Measurements from ENCODE around the gene RAB40A. TPM values are rescaled to one million over a fixed set of nuclear protein-coding genes. Genes with fewer than 3 reads are reported as not detected.

RAB40A gene
- polyA plus RNA-seq, 1 experiment, result 0.22 TPM

DNA sequence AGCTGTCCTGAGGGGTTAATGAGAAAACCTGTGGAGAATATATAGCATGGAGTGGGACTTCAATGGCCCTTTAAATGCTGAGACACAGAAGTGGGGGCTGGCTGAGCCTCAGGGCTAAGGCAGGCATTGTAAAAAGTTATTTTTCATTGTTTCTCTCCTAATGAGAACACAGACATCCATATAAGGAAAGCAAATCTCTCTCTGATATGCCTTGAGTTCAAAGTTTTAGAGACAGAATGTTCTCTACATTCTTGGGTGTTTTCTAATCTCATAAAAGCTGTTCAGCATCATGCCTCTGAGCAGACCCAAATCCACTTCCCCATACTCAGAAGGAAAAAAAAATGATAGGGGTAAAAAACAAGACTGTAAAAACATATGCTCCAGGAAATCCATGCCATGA lies 16.8 kb upstream of the RAB40A start:
- no peak for TF ChIP-seq CTCF (IDR thresholded peaks at IDR 0.05; ENCODE audit: low read depth, low read length)
- Histone ChIP-seq H3K27me3 (ENCODE audit: control insufficient read depth, insufficient read depth, low read length) (no peaks in the 10 kb centered on the region), H3K27ac (ENCODE audit: low read depth, low read length) (no peak overlapping the region), H3K9me3 (ENCODE audit: control insufficient read depth, insufficient read depth, low read length) (no peaks in the 10 kb centered on the region), H3K4me3 (ENCODE audit: low read depth, low read length) (no peak overlapping the region)
- CTCF ChIA-PET, result no interaction called here
- no peak for DNase-seq (ENCODE audit: low read depth, low spot score)
- POLR2A ChIA-PET, result interaction anchor here (1.0 kb wide), 1 partner anchor 151 kb away, joined by 4 read pairs; no protein-coding TSS in a partner anchor

- ChIA-PET CTCF (interaction anchor here (1.8 kb wide), 1 partner anchor 95 kb away, joined by 5 read pairs; no protein-coding TSS in a partner anchor), POLR2A (no interaction called here)
- Histone ChIP-seq H3K27ac (ENCODE audit: low read depth, low read length) (no peak overlapping the region), H3K27me3 (ENCODE audit: control insufficient read depth, insufficient read depth, low read length) (no peaks in the 10 kb centered on the region), H3K9me3 (ENCODE audit: control insufficient read depth, insufficient read depth, low read length) (no peaks in the 10 kb centered on the region), H3K4me3 (ENCODE audit: low read depth, low read length) (no peak overlapping the region)
- no peak for TF ChIP-seq CTCF (IDR thresholded peaks at IDR 0.05; ENCODE audit: low read depth, low read length)
- DNase-seq (ENCODE audit: low read depth, low spot score), result no peak
These were observed 15.9 kb upstream of the RAB40A start for GRCh38 chrX:103535206-103535605.

DNA sequence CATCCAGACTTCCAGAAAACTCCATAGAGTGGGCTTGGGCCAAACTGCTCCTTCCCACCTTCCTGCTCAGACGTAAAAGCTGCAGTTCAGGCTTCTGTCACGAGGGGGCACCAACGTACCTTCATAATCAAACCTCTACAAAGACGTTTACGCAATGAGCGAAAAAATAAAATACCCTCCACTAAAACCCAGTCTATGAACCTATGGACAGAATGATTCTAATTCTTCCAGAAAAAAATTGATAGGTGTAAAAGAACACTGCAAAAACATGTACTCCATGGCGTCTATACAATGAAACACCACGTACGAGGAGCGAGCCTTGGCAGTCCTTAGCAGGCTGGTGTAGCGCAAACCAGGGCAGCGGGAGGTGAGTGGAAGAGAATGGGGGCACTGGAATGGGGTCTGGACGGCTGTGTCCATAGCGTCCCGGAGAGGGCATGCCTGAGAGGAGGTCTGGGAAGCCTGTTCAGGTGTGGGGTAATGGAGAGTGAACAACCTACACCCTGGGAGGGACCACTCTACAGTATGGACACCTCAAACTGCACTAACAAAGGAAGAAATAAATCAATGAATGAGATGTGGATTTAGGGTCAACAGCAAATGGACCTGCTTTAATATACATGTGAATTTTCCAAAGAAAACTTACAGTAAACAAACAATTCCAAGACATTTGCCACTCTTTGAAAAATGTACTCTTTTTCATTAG lies 14.4 kb upstream of the RAB40A start:
- Histone ChIP-seq H3K27me3 (ENCODE audit: control insufficient read depth, insufficient read depth, low read length) (no peaks in the 10 kb centered on the region), H3K9me3 (ENCODE audit: control insufficient read depth, insufficient read depth, low read length) (no peaks in the 10 kb centered on the region), H3K4me3 (ENCODE audit: low read depth, low read length) (no peak overlapping the region), H3K27ac (ENCODE audit: low read depth, low read length) (no peak overlapping the region)
- peak; percentile 69 for TF ChIP-seq CTCF (IDR thresholded peaks at IDR 0.05; ENCODE audit: low read depth, low read length)
- CTCF ChIA-PET, result interaction anchor here (0.7 to 1.8 kb wide), 6 partner anchors 96 to 290 kb away, joined by 3 to 10 read pairs (median 4); partner anchors contain the start of gene TMEM31
- peak; percentile 38 for DNase-seq (ENCODE audit: low read depth, low spot score)
- POLR2A ChIA-PET, result interaction anchor here (1.2 kb wide), 1 partner anchor 96 kb away, joined by 4 read pairs; no protein-coding TSS in a partner anchor

GRCh38 chrX:103531002-103531401 lies 11.7 kb upstream of the RAB40A start:
- CTCF ChIA-PET, result interaction anchor here (1.1 kb wide), 1 partner anchor 242 kb away, joined by 3 read pairs; no protein-coding TSS in a partner anchor
- no peaks in the 10 kb centered on the region for H3K9me3 ChIP-seq (ENCODE audit: control insufficient read depth, insufficient read depth, low read length)
- peak; percentile 44 for DNase-seq (ENCODE audit: low read depth, low spot score)
- H3K27ac ChIP-seq (ENCODE audit: low read depth, low read length), result peak overlapping the region; percentile 85
- H3K4me3 ChIP-seq (ENCODE audit: low read depth, low read length), result no peak overlapping the region
- POLR2A ChIA-PET, result no interaction called here
- TF ChIP-seq CTCF (IDR thresholded peaks at IDR 0.05; ENCODE audit: low read depth, low read length), result no peak
- H3K27me3 ChIP-seq (ENCODE audit: control insufficient read depth, insufficient read depth, low read length), result no peaks in the 10 kb centered on the region

DNA sequence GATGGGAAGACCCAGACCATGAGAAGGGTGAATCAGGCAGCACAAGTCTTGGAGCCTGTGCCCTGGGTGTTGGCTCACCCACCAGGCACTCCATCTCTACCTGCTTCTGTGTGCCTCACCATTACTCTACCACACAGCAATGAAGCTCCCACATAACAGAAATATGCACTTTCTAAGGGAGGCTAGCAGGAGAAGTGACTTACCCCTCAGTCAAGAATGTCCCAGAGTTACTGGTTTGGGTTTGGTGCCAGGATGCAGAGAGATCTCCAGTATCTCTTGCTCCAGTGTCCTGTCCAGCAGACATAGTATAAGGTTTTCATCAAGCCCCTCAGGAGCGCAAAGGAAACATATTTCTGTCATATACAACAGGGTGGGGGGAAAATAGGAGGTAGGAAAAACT lies 11.3 kb upstream of the RAB40A start:
- TF ChIP-seq CTCF (IDR thresholded peaks at IDR 0.05; ENCODE audit: low read depth, low read length), result no peak
- no peaks in the 10 kb centered on the region for H3K9me3 ChIP-seq (ENCODE audit: control insufficient read depth, insufficient read depth, low read length)
- ChIA-PET POLR2A (no interaction called here), CTCF (interaction anchor here (1.1 kb wide), 1 partner anchor 243 kb away, joined by 3 read pairs; no protein-coding TSS in a partner anchor)
- no peak for DNase-seq (ENCODE audit: low read depth, low spot score)
- H3K27me3 ChIP-seq (ENCODE audit: control insufficient read depth, insufficient read depth, low read length), result no peaks in the 10 kb centered on the region
- no peak overlapping the region for H3K4me3 ChIP-seq (ENCODE audit: low read depth, low read length)
- H3K27ac ChIP-seq (ENCODE audit: low read depth, low read length), result peak overlapping the region; percentile 85
